Gastroesophageal sphincter (tissue), 4 donors: Measurements from ENCODE around the gene LIN9. TPM values are rescaled to one million over a fixed set of nuclear protein-coding genes. Genes with fewer than 3 reads are reported as not detected.

ENCODE experiments used
- ATAC-seq: fragments of 150-250 bp; one replicate; pipeline ENCODE4 v1.9.1; 2016; ENCODE audit warnings: mild to moderate bottlenecking, moderate library complexity
- H3K27ac ChIP-seq, 4 donors: fragments of 200-600 bp; sonication (generic) in 3 of 4; 1 replicate in 3 of 4; 2 replicates in 1 of 4; pipeline ENCODE4 v1.5.1; 2016 to 2019
- H3K27me3 ChIP-seq: fragments of 200-600 bp; sonication (generic); one replicate; pipeline ENCODE4 v1.5.1; 2019
- H3K36me3 ChIP-seq, 2 donors: fragments of 200-600 bp; sonication (generic); one replicate each; pipeline ENCODE4 v1.5.1; 2019; ENCODE audit warnings: control low read depth in 1 of 2
- H3K4me1 ChIP-seq, 3 donors: fragments of 200-600 bp; sonication (generic); 1 replicate in 2 of 3; 2 replicates in 1 of 3; pipeline ENCODE4 v1.5.1; 2016 to 2019; ENCODE audit warnings: control low read depth in 2 of 3
- H3K4me3 ChIP-seq, 2 donors: fragments of 200-600 bp; sonication (generic); one replicate each; pipeline ENCODE4 v1.5.1; 2019; ENCODE audit warnings: mild to moderate bottlenecking in 1 of 2, moderate library complexity in 1 of 2
- H3K9me3 ChIP-seq, 3 donors: fragments of 200-600 bp; sonication (generic); one replicate each; pipeline ENCODE4 v1.5.1; 2017 to 2019; ENCODE audit warnings: control low read depth in 2 of 3
- EP300 ChIP-seq: sonication (generic); formaldehyde crosslinking; IDR thresholded peaks from one replicate; pipeline ENCODE4 v1.6.1; 2017; ENCODE audit warnings: antibody characterized with exemption, mild to moderate bottlenecking
- POLR2A ChIP-seq, 2 donors: fragments of 450-650 bp; IDR thresholded peaks; one replicate each; pipeline ENCODE4 v1.6.1; 2017; ENCODE audit warnings: antibody characterized with exemption in 2 of 2, mild to moderate bottlenecking in 2 of 2, moderate library complexity in 1 of 2
- POLR2AphosphoS5 ChIP-seq: sonication (generic); formaldehyde crosslinking; IDR thresholded peaks from one replicate; pipeline ENCODE4 v1.6.1; 2017; ENCODE audit warnings: antibody characterized with exemption
- WGBS, 2 donors: methylation state at CpG; one replicate each; pipeline ENCODE4 v1.1.5; 2018; ENCODE audit warnings: low coverage in 1 of 2; 5-methylcytosine and 5-hydroxymethylcytosine counted together
- total RNA-seq, 4 donors: library from RNA; depleted of rRNA; stranded (reverse); fragments of >200 nt; gene quantifications; one replicate each; pipeline ENCODE4 v1.1.0, GENCODE V29; 2016
- TF ChIP-seq, protein P1 (sequence below), 4 experiments: fragments of 200-600 bp in 2 of 4; fragments of 450-650 bp in 2 of 4; sonication (generic) in 1 of 4; IDR thresholded peaks; one replicate each; pipeline ENCODE4 v1.5.1; 2017 to 2019; ENCODE audit warnings: antibody characterized with exemption in 4 of 4, mild to moderate bottlenecking in 2 of 4, moderate library complexity in 2 of 4

Gene LIN9
- total RNA-seq, 4 donors from 2014 or later, result 2.8 to 5.4 (median 3.4) TPM

DNA sequence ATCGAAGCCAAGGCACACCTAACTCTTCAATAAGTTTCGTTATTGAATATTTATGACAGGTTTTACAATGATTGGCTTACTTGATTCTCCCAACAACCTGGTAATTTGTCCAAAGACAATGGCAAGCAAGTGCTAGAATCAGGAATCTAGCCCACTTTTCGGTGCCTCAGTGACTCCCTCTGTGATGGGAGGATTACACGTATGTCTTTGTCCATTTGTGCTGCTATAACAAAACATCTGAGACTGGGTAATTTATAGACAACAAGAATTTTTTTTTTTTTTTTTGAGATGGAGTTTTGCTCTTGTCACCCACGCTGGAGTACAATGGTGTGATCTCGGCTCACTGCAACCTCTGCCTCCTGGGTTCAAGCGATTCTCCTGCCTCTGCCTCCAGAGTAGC lies 2.4 kb upstream of the LIN9 start:
- Histone ChIP-seq H3K36me3 (no peaks in the 10 kb centered on the region), H3K27me3 (no peaks in the 10 kb centered on the region), H3K4me1 (peaks cover 0 to 24% (median 4%) of the 10 kb centered on the region in 3 donors), H3K4me3 (no peak overlapping the region), H3K27ac (no peak overlapping the region), H3K9me3 (no peaks in the 10 kb centered on the region)
- ATAC-seq, result no peak
- 92 to 97% methylated on average over 4 to 5 of the region's 7 CpGs for WGBS, 2 donors
- TF ChIP-seq EP300 (no peak), POLR2A (IDR thresholded peaks at IDR 0.05) (no peak), POLR2AphosphoS5 (no peak)
- TF ChIP-seq, protein P1, sequence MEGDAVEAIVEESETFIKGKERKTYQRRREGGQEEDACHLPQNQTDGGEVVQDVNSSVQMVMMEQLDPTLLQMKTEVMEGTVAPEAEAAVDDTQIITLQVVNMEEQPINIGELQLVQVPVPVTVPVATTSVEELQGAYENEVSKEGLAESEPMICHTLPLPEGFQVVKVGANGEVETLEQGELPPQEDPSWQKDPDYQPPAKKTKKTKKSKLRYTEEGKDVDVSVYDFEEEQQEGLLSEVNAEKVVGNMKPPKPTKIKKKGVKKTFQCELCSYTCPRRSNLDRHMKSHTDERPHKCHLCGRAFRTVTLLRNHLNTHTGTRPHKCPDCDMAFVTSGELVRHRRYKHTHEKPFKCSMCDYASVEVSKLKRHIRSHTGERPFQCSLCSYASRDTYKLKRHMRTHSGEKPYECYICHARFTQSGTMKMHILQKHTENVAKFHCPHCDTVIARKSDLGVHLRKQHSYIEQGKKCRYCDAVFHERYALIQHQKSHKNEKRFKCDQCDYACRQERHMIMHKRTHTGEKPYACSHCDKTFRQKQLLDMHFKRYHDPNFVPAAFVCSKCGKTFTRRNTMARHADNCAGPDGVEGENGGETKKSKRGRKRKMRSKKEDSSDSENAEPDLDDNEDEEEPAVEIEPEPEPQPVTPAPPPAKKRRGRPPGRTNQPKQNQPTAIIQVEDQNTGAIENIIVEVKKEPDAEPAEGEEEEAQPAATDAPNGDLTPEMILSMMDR (IDR thresholded peaks at IDR 0.05), result no peak

DNA sequence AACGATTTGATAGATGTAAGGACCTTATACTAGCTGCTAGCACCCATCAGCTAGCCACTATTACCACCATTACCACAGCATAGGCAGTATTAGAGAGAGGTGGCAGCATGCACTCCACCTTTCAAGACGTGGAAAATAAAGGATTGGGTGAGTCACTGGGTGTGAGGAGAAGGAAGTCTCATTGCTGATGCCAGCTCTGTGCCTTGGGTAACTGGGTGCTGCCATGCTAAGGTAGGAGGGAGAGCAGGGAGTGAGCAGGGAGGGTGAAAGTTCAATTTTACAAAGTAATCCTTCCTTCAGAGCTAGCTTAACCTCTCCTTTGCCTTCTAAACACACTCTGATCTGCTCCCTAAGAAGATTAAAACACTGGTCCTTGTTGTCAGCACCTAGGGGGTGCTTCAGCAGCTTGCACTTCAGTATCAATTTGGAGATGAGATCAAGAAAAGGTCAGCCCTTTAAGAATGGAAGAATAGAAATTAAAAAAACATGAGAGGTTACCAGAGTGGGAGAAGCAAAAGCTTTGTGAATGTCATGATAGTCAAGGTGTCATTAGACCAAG lies 1.8 kb upstream of the LIN9 start:
- no peak for ATAC-seq
- Histone ChIP-seq H3K27me3 (no peaks in the 10 kb centered on the region), H3K36me3 (no peaks in the 10 kb centered on the region), H3K9me3 (no peaks in the 10 kb centered on the region), H3K27ac (peak overlapping the region in 1 of 4 donors; percentile 87), H3K4me3 (no peak overlapping the region), H3K4me1 (peaks cover 0 to 24% (median 4%) of the 10 kb centered on the region in 3 donors)
- WGBS, 2 donors, result 64 to 67% methylated on average over 2 of the region's 2 CpGs
- no peak for TF ChIP-seq EP300
- TF ChIP-seq, protein P1 (IDR thresholded peaks at IDR 0.05), result no peak
- no peak for TF ChIP-seq POLR2AphosphoS5
- TF ChIP-seq POLR2A (IDR thresholded peaks at IDR 0.05), result no peak

DNA sequence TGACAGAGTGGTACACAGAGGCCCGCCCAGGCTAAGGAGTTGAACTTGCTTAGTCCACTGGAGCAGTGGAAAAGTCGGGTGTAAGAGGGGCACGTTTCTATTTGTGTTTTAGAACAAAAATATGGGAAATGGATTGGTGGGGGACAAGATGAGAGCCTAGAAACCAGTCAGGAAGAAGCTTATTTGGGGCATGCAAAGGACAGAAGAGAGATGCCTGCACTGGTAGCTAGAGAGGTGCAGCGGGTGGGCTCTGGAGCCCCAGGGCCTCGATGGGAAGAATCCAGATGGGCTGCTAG lies 1.2 kb upstream of the LIN9 start:
- H3K36me3 ChIP-seq, result no peaks in the 10 kb centered on the region
- ATAC-seq, result no peak
- H3K27ac ChIP-seq, result peak overlapping the region in 2 of 4 donors; percentile 78 to 87

DNA sequence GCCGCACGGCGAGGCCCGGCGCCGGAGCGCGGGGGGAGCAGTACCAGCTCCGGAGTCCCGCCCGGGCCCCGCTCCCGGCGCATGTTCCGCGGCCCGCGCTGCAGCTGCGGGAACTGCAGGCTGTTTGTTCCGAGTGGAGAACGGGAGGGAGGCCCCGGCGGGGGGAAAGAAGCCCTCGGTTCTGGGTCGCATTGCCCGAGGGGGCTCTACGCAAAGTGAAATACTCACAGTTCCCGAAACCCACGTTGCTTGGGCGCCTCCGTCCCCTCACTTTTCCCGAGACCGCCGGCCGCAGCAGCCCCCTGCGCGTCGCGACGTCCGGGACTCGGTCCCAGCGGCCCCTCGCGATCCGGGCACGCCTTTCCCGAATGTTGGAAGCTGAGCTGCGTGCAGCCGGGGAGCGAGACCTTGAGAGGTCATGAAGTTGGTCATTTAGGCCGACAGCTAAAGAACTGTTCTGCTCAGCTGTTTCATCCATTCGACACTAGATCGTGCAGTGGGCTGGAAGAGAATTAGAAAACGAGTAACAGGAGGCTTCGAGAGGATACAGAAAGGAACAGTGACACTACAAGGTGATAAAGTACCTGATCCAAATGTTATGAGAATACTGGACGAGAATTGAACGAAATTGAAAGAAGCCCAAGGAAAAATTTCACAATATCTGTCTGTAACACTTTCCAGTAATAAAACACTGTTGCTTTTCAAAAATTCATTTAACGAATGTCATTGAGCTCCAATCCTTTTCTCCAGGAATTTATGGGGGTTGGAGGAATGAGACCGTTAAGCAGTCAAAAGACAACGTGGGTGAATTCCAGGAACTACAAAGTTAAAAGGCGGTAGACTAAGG lies 657 bp upstream of the LIN9 start:
- Histone ChIP-seq H3K4me1 (peaks cover 0 to 24% (median 4%) of the 10 kb centered on the region in 3 donors), H3K4me3 (peak overlapping the region; percentile 85 to 91), H3K9me3 (no peaks in the 10 kb centered on the region), H3K27ac (peak overlapping the region; percentile 4 to 87 (median 78)), H3K27me3 (no peaks in the 10 kb centered on the region), H3K36me3 (no peaks in the 10 kb centered on the region)
- WGBS, 2 donors, result 4 to 7% methylated on average over 11 to 29 of the region's 62 CpGs
- TF ChIP-seq EP300 (no peak), POLR2A (IDR thresholded peaks at IDR 0.05) (peak in 1 of 2 donors; percentile 16), POLR2AphosphoS5 (no peak)
- TF ChIP-seq, protein P1 (IDR thresholded peaks at IDR 0.05), result peak in 3 of 4 experiments; percentile 29 to 53 (median 47)
- ATAC-seq, result peak; percentile 16

More for the DNA sequence above, 1.2 kb upstream of the LIN9 start:
- Histone ChIP-seq H3K4me3 (no peak overlapping the region), H3K27me3 (no peaks in the 10 kb centered on the region), H3K9me3 (no peaks in the 10 kb centered on the region), H3K4me1 (peaks cover 0 to 24% (median 4%) of the 10 kb centered on the region in 3 donors)
- WGBS, 2 donors, result 90 to 92% methylated on average over 2 to 5 of the region's 5 CpGs
- TF ChIP-seq POLR2A (IDR thresholded peaks at IDR 0.05), result no peak
- no peak for TF ChIP-seq POLR2AphosphoS5
- TF ChIP-seq, protein P1 (IDR thresholded peaks at IDR 0.05), result no peak
- TF ChIP-seq EP300, result no peak
